ENCODE results near the gene KNDC1. TPM values are rescaled to one million over a fixed set of nuclear protein-coding genes. Genes with fewer than 3 reads are reported as not detected.

Gene KNDC1
- total RNA-seq, 1 experiment from 2014 or later = 15.7 TPM

GRCh38 chr10:133249975-133250754 is 90.1 kb downstream of the KNDC1 start:
- Mint-ChIP-seq H3K27ac (no peak overlapping the region), H3K4me3 (no peak overlapping the region), H3K27me3 (ENCODE audit: low read depth) (peaks cover 6% of the 10 kb centered on the region), H3K9me3 (no peaks in the 10 kb centered on the region; a peak in 2 of 5 replicates), H3K36me3 (ENCODE audit: insufficient read depth in 1 of 3, low read depth in 3 of 3) (no peaks in the 10 kb centered on the region), H3K4me1 (peaks cover 17 to 33% of the 10 kb centered on the region in 2 experiments)
- no peak overlapping the region for H3K27ac ChIP-seq (ENCODE audit: insufficient read length, low read depth, low read length)
- no peak overlapping the region for H2BK15ac ChIP-seq (ENCODE audit: low read depth, low read length)
- H3K14ac ChIP-seq (ENCODE audit: insufficient read depth, low read length) = no peak overlapping the region
- H2AFZ ChIP-seq (ENCODE audit: low read length) = no peak overlapping the region
- no peak overlapping the region for H3T11ph ChIP-seq (ENCODE audit: low read length)
- no peak overlapping the region for H3K18ac ChIP-seq (ENCODE audit: insufficient read length, low read depth, low read length)
- no peaks in the 10 kb centered on the region for H3K27me3 ChIP-seq (ENCODE audit: insufficient read depth, low read length)
- no peak overlapping the region for H3K9ac ChIP-seq (ENCODE audit: extremely low read depth, insufficient read length, low read length)
- no peak for DNase-seq
- no peak overlapping the region for H4K8ac ChIP-seq (replicated peaks; ENCODE audit: insufficient read length, low read depth, low read length)
- H2BK20ac ChIP-seq (ENCODE audit: low read depth, low read length, poor library complexity, severe bottlenecking) = no peak overlapping the region
- no peaks in the 10 kb centered on the region for H3K23me2 ChIP-seq (ENCODE audit: insufficient read length, low read depth, low read length, poor library complexity, severe bottlenecking)
- no CpG with 5 or more reads among the region's 11 CpGs for WGBS (ENCODE audit: extremely low coverage, insufficient read length, low lambda C conversion rate)
- no peak overlapping the region for H3K23ac ChIP-seq (ENCODE audit: insufficient read length, low read depth, low read length)
- no peaks in the 10 kb centered on the region for H4K20me1 ChIP-seq (ENCODE audit: control insufficient read depth, insufficient read depth, insufficient read length)
- no peak overlapping the region for H4K91ac ChIP-seq (ENCODE audit: insufficient read length, low read depth, low read length)
- no peak overlapping the region for H3K56ac ChIP-seq (ENCODE audit: insufficient read length, low read depth, low read length)
- no peak for TF ChIP-seq CTCF (conservative IDR thresholded peaks at IDR 0.05)
- H3K4ac ChIP-seq (ENCODE audit: low read depth, low read length) = no peak overlapping the region
- no peak overlapping the region for H2BK5ac ChIP-seq (ENCODE audit: insufficient read length, low read length)
- H3K4me2 ChIP-seq (ENCODE audit: insufficient read depth, insufficient read length, low read length) = no peak overlapping the region
- H2AK5ac ChIP-seq (ENCODE audit: insufficient read length, low read length) = no peak overlapping the region
- no peaks in the 10 kb centered on the region for H3K4me1 ChIP-seq (ENCODE audit: insufficient read depth, low read length)
- H3K9me3 ChIP-seq (ENCODE audit: control insufficient read depth, low read depth, low read length) = no peaks in the 10 kb centered on the region
- H4K5ac ChIP-seq (ENCODE audit: insufficient read length, low read depth, low read length) = no peak overlapping the region
- H3K79me1 ChIP-seq (ENCODE audit: insufficient read depth, low read depth, low read length, poor library complexity, severe bottlenecking) = no peaks in the 10 kb centered on the region
- H2BK120ac ChIP-seq (ENCODE audit: low read depth, low read length, poor library complexity, severe bottlenecking) = no peak overlapping the region
- no peak overlapping the region for H2BK12ac ChIP-seq (ENCODE audit: insufficient read length, low read depth, low read length)
- H3K79me2 ChIP-seq (ENCODE audit: insufficient read depth, low read length) = no peaks in the 10 kb centered on the region

Data from H9 (cell line).